ENCODE measurements around the gene P3H3. TPM values are rescaled to one million over a fixed set of nuclear protein-coding genes. Genes with fewer than 3 reads are reported as not detected.

Gene P3H3
- total RNA-seq, 6 donors from 2014 or later, result 2.7 to 15.7 (median 7.0) TPM

DNA sequence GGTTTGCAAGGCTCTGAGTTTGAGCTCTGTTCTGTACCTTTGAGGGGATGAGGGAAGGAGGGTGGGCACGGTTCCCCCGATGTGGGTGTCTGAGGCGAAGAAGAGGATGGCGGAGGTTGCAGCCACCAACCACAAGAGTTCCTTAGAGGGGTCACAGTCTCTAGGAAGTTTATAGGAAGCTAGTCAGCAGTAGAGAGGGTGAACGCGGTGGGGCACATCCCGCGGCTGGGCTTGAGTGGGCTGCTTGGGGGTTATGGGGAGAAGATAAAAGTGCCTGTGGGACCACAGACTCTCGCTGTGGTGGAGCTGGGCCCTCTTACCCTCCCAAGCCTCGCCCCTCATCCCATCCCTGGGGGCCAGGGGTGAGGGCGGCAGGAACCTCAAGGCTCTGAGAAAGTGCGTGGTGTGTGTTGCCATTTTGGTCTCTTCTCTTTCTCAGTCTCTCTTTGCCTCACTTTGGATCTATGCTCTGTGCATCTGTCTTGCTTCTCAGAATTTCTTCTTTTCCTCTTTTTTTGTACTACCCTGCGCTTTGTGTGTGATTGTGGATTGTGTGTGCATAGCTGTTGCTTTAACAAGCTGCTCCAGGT, 36.2 kb upstream of the P3H3 start:
- H3K4me3 ChIP-seq, result peak overlapping the region in 2 of 4 donors; percentile 32 to 41
- peaks cover 9 to 29% (median 22%) of the 10 kb centered on the region in 4 donors for H3K4me1 ChIP-seq
- no peaks in the 10 kb centered on the region for H3K36me3 ChIP-seq
- WGBS, 2 donors, result 63 to 69% methylated on average over 13 of the region's 13 CpGs
- no peaks in the 10 kb centered on the region for H3K27me3 ChIP-seq
- H3K9me3 ChIP-seq, result no peaks in the 10 kb centered on the region
- TF ChIP-seq EP300 (IDR thresholded peaks at IDR 0.05) (no peak), POLR2A (IDR thresholded peaks at IDR 0.05) (no peak), POLR2AphosphoS5 (IDR thresholded peaks at IDR 0.05) (no peak)
- TF ChIP-seq, protein P1, sequence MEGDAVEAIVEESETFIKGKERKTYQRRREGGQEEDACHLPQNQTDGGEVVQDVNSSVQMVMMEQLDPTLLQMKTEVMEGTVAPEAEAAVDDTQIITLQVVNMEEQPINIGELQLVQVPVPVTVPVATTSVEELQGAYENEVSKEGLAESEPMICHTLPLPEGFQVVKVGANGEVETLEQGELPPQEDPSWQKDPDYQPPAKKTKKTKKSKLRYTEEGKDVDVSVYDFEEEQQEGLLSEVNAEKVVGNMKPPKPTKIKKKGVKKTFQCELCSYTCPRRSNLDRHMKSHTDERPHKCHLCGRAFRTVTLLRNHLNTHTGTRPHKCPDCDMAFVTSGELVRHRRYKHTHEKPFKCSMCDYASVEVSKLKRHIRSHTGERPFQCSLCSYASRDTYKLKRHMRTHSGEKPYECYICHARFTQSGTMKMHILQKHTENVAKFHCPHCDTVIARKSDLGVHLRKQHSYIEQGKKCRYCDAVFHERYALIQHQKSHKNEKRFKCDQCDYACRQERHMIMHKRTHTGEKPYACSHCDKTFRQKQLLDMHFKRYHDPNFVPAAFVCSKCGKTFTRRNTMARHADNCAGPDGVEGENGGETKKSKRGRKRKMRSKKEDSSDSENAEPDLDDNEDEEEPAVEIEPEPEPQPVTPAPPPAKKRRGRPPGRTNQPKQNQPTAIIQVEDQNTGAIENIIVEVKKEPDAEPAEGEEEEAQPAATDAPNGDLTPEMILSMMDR (IDR thresholded peaks at IDR 0.05), result no peak
- ATAC-seq (ENCODE audit: low FRiP score in 2 of 2) (no peak), DNase-seq (no peak)
- H3K27ac ChIP-seq, result peak overlapping the region; percentile 64 to 75 (median 72)

DNA sequence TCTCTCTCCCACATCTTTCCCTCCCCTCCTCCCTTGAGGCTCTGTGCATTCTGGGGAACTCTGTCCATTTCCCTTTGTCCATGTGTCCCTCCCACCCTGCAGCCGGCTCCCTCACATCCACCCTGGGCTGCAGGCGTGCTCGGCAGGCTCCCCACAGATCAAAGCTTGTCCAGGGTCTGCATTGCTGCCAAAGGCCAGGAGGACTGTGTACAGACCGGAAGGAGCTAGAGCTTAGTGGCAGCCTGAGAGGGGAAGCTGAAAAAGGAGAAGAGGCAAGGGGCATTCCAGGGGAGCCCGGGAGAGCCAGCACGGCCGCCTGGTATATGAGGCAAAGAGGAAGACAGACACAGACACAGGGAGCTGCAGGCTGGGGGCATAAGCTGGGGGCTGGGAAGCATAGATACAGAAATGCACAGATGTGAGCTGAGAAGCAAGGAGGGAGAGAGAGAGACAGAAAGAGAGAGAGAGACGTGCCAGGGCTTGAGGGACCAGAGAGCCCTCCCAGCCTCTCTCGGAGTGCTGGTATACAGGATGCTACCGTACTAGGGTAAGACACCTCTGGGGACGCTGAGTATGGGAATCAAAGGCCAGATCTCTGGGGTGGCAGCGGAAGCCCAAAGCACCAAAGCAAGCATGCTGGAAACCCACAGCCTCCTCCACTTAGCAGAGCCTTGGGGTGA, 35.5 kb upstream of the P3H3 start:
- no peaks in the 10 kb centered on the region for H3K9me3 ChIP-seq
- H3K4me1 ChIP-seq, result peaks cover 9 to 29% (median 21%) of the 10 kb centered on the region in 4 donors
- no peaks in the 10 kb centered on the region for H3K36me3 ChIP-seq
- WGBS, 2 donors, result 23 to 25% methylated on average over 12 of the region's 12 CpGs
- ATAC-seq (ENCODE audit: low FRiP score in 2 of 2), result peak; percentile 75 to 80
- H3K27me3 ChIP-seq, result no peaks in the 10 kb centered on the region
- peak in 1 of 2 donors; percentile 64 for DNase-seq
- peak overlapping the region in 2 of 4 donors; percentile 32 to 41 for H3K4me3 ChIP-seq
- H3K27ac ChIP-seq, result peak overlapping the region; percentile 64 to 75 (median 72)
- no peak for TF ChIP-seq EP300 (IDR thresholded peaks at IDR 0.05)
- TF ChIP-seq, protein P1 (IDR thresholded peaks at IDR 0.05), result no peak
- TF ChIP-seq POLR2A (IDR thresholded peaks at IDR 0.05), result peak in 1 of 4 donors; percentile 43
- peak in 1 of 2 donors; percentile 17 for TF ChIP-seq POLR2AphosphoS5 (IDR thresholded peaks at IDR 0.05)

DNA sequence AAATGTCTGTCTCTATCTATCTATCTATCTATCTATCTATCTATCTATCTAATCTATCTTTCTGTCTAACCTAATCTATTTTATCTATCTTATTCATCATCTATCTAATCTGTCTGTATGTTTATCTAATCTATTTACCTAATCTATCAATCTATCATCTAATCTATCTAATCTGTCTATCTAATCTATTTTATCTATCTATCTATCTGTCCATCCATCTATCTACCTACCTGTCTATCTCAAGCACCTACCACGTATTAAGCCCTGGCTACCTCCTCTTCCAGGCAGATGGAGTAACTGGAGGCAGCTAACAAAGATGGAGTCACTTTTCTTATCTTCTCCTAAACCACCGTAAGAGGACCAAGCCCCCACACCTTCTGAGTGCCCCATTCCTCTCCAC, 33.1 kb upstream of the P3H3 start:
- H3K27ac ChIP-seq, result no peak overlapping the region
- no peak overlapping the region for H3K4me3 ChIP-seq
- H3K27me3 ChIP-seq, result no peaks in the 10 kb centered on the region
- peaks cover 9 to 21% (median 14%) of the 10 kb centered on the region in 4 donors for H3K4me1 ChIP-seq
- H3K36me3 ChIP-seq, result no peaks in the 10 kb centered on the region
- TF ChIP-seq POLR2AphosphoS5 (IDR thresholded peaks at IDR 0.05) (no peak), POLR2A (IDR thresholded peaks at IDR 0.05) (no peak), EP300 (IDR thresholded peaks at IDR 0.05) (no peak)
- TF ChIP-seq, protein P1 (IDR thresholded peaks at IDR 0.05), result no peak
- ATAC-seq (ENCODE audit: low FRiP score in 2 of 2) (no peak), DNase-seq (no peak)
- WGBS, 2 donors, result 78 to 88% methylated on average over 2 of the region's 2 CpGs
- no peaks in the 10 kb centered on the region for H3K9me3 ChIP-seq

DNA sequence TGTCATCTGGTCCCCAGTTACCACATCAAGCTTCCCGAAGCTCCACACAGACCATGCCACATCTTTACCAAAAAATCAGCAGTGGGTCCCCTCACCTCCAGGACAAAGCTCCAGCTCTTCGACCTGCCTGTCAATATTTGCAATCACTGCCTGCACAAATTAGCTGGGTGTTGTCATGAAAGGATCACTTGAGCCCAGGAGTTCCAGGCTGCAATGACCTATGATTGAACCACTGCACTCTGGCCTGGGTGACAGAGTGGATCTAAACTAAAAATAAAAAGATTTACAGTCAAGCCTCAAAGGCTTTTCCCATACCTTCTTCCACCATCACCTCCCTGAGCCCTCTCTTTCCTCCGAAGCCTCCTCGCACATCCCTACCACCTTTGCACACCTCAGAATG, 31.6 kb upstream of the P3H3 start:
- DNase-seq (no peak), ATAC-seq (ENCODE audit: low FRiP score in 2 of 2) (no peak)
- no peak overlapping the region for H3K4me3 ChIP-seq
- H3K36me3 ChIP-seq, result no peaks in the 10 kb centered on the region
- no peaks in the 10 kb centered on the region for H3K27me3 ChIP-seq
- H3K9me3 ChIP-seq, result no peaks in the 10 kb centered on the region
- TF ChIP-seq POLR2AphosphoS5 (IDR thresholded peaks at IDR 0.05) (no peak), EP300 (IDR thresholded peaks at IDR 0.05) (no peak), POLR2A (IDR thresholded peaks at IDR 0.05) (no peak)
- TF ChIP-seq, protein P1 (IDR thresholded peaks at IDR 0.05), result no peak
- H3K4me1 ChIP-seq, result peaks cover 9 to 19% (median 11%) of the 10 kb centered on the region in 4 donors
- no peak overlapping the region for H3K27ac ChIP-seq
- WGBS, 2 donors, result 84 to 93% methylated on average over 4 of the region's 4 CpGs
